DOHH2 (cell line): ENCODE measurements around the gene ALCAM.

ENCODE experiments used
- EZH2phosphoT487 ChIP-seq: fragments of 200-600 bp; sonication (generic); IDR thresholded peaks from 2 replicates; pipeline ENCODE4 v1.6.1; 2017; ENCODE audit warnings: borderline replicate concordance, mild to moderate bottlenecking, antibody characterized with exemption, low read length, moderate library complexity, mixed read lengths
- TF ChIP-seq, protein P1 (sequence below): fragments of 200-600 bp; sonication (generic); IDR thresholded peaks from one replicate; pipeline ENCODE4 v1.5.1; 2014; ENCODE audit warnings: antibody characterized with exemption, mild to moderate bottlenecking, low read depth, low read length; ENCODE audit not compliant: poor library complexity, severe bottlenecking

DNA sequence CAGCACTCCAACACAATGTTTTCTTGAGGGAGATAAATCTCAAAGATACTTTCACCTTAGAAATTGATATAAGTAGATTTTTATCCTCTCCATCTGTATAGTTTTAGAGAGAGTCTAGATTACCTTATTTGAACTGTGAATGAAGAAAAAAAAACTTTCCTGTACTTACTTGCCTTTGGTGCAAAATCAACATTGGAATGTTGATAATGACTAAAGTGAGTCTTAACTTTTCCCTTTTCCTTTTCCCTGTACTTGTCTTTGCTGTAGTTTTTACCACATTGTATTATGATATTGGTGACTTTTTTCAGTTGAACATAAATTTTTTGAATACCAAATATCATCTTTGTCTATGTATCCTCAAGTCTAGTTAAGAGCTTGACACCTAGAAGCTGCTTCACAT is 6.7 kb downstream of the ALCAM start:
- TF ChIP-seq, protein P1, sequence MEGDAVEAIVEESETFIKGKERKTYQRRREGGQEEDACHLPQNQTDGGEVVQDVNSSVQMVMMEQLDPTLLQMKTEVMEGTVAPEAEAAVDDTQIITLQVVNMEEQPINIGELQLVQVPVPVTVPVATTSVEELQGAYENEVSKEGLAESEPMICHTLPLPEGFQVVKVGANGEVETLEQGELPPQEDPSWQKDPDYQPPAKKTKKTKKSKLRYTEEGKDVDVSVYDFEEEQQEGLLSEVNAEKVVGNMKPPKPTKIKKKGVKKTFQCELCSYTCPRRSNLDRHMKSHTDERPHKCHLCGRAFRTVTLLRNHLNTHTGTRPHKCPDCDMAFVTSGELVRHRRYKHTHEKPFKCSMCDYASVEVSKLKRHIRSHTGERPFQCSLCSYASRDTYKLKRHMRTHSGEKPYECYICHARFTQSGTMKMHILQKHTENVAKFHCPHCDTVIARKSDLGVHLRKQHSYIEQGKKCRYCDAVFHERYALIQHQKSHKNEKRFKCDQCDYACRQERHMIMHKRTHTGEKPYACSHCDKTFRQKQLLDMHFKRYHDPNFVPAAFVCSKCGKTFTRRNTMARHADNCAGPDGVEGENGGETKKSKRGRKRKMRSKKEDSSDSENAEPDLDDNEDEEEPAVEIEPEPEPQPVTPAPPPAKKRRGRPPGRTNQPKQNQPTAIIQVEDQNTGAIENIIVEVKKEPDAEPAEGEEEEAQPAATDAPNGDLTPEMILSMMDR: no peak
- TF ChIP-seq EZH2phosphoT487: no peak
